Endothelial cell (in vitro differentiated cells): ENCODE results near the gene CDYL2. TPM values are rescaled to one million over a fixed set of nuclear protein-coding genes. Genes with fewer than 3 reads are reported as not detected.

Source experiments
- DNase-seq: peaks from one replicate; pipeline ENCODE4 v3.0.0; 2021; ENCODE audit warnings: low spot score
- H3K27ac Mint-ChIP-seq: one replicate; pipeline ENCODE4 v1.8.0; 2021; ENCODE audit warnings: mixed read lengths, inconsistent platforms; ENCODE audit not compliant: unreplicated experiment
- H3K27me3 Mint-ChIP-seq: one replicate; pipeline ENCODE4 v1.8.0; 2021; ENCODE audit warnings: mild to moderate bottlenecking, moderate library complexity, mixed read lengths, inconsistent platforms; ENCODE audit not compliant: unreplicated experiment
- H3K36me3 Mint-ChIP-seq: one replicate; pipeline ENCODE4 v1.8.0; 2021; ENCODE audit warnings: mild to moderate bottlenecking, low read depth, mixed read lengths, inconsistent platforms; ENCODE audit not compliant: unreplicated experiment
- H3K4me1 Mint-ChIP-seq: one replicate; pipeline ENCODE4 v1.8.0; 2021; ENCODE audit warnings: mild to moderate bottlenecking, mixed read lengths, inconsistent platforms; ENCODE audit not compliant: unreplicated experiment
- H3K4me3 Mint-ChIP-seq: one replicate; pipeline ENCODE4 v1.8.0; 2021; ENCODE audit warnings: mild to moderate bottlenecking, mixed read lengths, inconsistent platforms; ENCODE audit not compliant: unreplicated experiment
- H3K9me3 Mint-ChIP-seq: one replicate; pipeline ENCODE4 v1.8.0; 2021; ENCODE audit warnings: mixed read lengths, inconsistent platforms; ENCODE audit not compliant: unreplicated experiment
- CTCF ChIP-seq: fragments of 200-600 bp; sonication (generic); IDR thresholded peaks from one replicate; pipeline ENCODE4 v1.5.0; 2021; ENCODE audit warnings: antibody characterized with exemption; ENCODE audit not compliant: unreplicated experiment
- total RNA-seq: library from RNA; stranded (reverse); fragmentation: NEBNext Ultra II Directional; extraction: Animal tissue kit (Norgen Biotek cat#: 25700); gene quantifications from one replicate; pipeline ENCODE4 v1.2.1, GENCODE V29; 2021; ENCODE audit not compliant: unreplicated experiment

Gene CDYL2
- total RNA-seq, 1 donor from 2014 or later, result 26.6 TPM

- no peak overlapping the region for H3K27ac Mint-ChIP-seq
- no peaks in the 10 kb centered on the region for H3K27me3 Mint-ChIP-seq
- H3K4me3 Mint-ChIP-seq, result no peak overlapping the region
- H3K36me3 Mint-ChIP-seq, result no peaks in the 10 kb centered on the region
- H3K4me1 Mint-ChIP-seq, result peaks cover 2% of the 10 kb centered on the region
- no peak for TF ChIP-seq CTCF
- DNase-seq, result no peak
- no peaks in the 10 kb centered on the region for H3K9me3 Mint-ChIP-seq
Observed at GRCh38 chr16:80564394-80564793, 240.0 kb downstream of the CDYL2 start.

GRCh38 chr16:80563066-80563465 lies 241.3 kb downstream of the CDYL2 start:
- no peaks in the 10 kb centered on the region for H3K36me3 Mint-ChIP-seq
- no peak for DNase-seq
- H3K27ac Mint-ChIP-seq, result no peak overlapping the region
- peaks cover 2% of the 10 kb centered on the region for H3K4me1 Mint-ChIP-seq
- H3K9me3 Mint-ChIP-seq, result no peaks in the 10 kb centered on the region
- no peaks in the 10 kb centered on the region for H3K27me3 Mint-ChIP-seq
- no peak overlapping the region for H3K4me3 Mint-ChIP-seq
- no peak for TF ChIP-seq CTCF

- DNase-seq, result no peak
- Mint-ChIP-seq H3K27me3 (no peaks in the 10 kb centered on the region), H3K4me1 (peaks cover 1% of the 10 kb centered on the region), H3K36me3 (no peaks in the 10 kb centered on the region), H3K4me3 (no peak overlapping the region), H3K27ac (no peak overlapping the region), H3K9me3 (no peaks in the 10 kb centered on the region)
- no peak for TF ChIP-seq CTCF
Observed at GRCh38 chr16:80559369-80559768, 245.0 kb downstream of the CDYL2 start.

- H3K36me3 Mint-ChIP-seq, result no peaks in the 10 kb centered on the region
- H3K4me3 Mint-ChIP-seq, result no peak overlapping the region
- no peaks in the 10 kb centered on the region for H3K27me3 Mint-ChIP-seq
- no peak for DNase-seq
- TF ChIP-seq CTCF, result no peak
- H3K9me3 Mint-ChIP-seq, result no peaks in the 10 kb centered on the region
- H3K4me1 Mint-ChIP-seq, result peaks cover 11% of the 10 kb centered on the region
- no peak overlapping the region for H3K27ac Mint-ChIP-seq
Observed at GRCh38 chr16:80557037-80557436, 247.4 kb downstream of the CDYL2 start.

GRCh38 chr16:80556481-80556880 lies 247.9 kb downstream of the CDYL2 start:
- Mint-ChIP-seq H3K27me3 (no peaks in the 10 kb centered on the region), H3K36me3 (no peaks in the 10 kb centered on the region), H3K27ac (no peak overlapping the region), H3K4me3 (no peak overlapping the region), H3K9me3 (no peaks in the 10 kb centered on the region), H3K4me1 (peaks cover 11% of the 10 kb centered on the region)
- TF ChIP-seq CTCF, result no peak
- DNase-seq, result no peak
